Activated CD8-positive, alpha-beta T cell treated with anti-CD3 and anti-CD28 coated beads for 36 hours (primary cell): ENCODE measurements around the gene YJEFN3. TPM values are rescaled to one million over a fixed set of nuclear protein-coding genes. Genes with fewer than 3 reads are reported as not detected.

Experiments
- ATAC-seq: fragments of 200-7000 bp; cut with Tn5 transposase; one replicate; pipeline ENCODE4 v1.10.0; 2021; ENCODE audit warnings: mild to moderate bottlenecking, moderate library complexity
- CTCF ChIA-PET: fragments of 350-600 bp; sonication (Branson Sonifier 250); formaldehyde crosslinking; loops from one replicate; lab custom pipeline; 2021; ENCODE audit warnings: antibody characterized with exemption; lab: Charles Lee
- POLR2A ChIA-PET: fragments of 350-600 bp; sonication (Branson Sonifier 250); formaldehyde crosslinking; loops from one replicate; lab custom pipeline; 2021; ENCODE audit warnings: antibody characterized with exemption; lab: Charles Lee
- DNase-seq: peaks from one replicate; pipeline ENCODE4 v3.0.0-alpha.2; 2020
- H3K27ac Mint-ChIP-seq: one replicate; pipeline ENCODE4 v1.8.0; 2021; ENCODE audit warnings: mild to moderate bottlenecking, mixed read lengths
- H3K27me3 Mint-ChIP-seq: one replicate; pipeline ENCODE4 v1.8.0; 2021; ENCODE audit warnings: mixed read lengths
- H3K36me3 Mint-ChIP-seq: one replicate; pipeline ENCODE4 v1.8.0; 2021; ENCODE audit warnings: low read depth, mixed read lengths
- H3K4me1 Mint-ChIP-seq: one replicate; pipeline ENCODE4 v1.8.0; 2021; ENCODE audit warnings: low read depth, mixed read lengths
- H3K4me3 Mint-ChIP-seq: one replicate; pipeline ENCODE4 v1.8.0; 2021; ENCODE audit warnings: mild to moderate bottlenecking, moderate library complexity, mixed read lengths
- H3K9me3 Mint-ChIP-seq: one replicate; pipeline ENCODE4 v1.8.0; 2021; ENCODE audit warnings: mixed read lengths
- CTCF ChIP-seq: fragments of 200-600 bp; IDR thresholded peaks from one replicate; pipeline ENCODE4 v1.8.0; 2022; ENCODE audit warnings: antibody characterized with exemption, mild to moderate bottlenecking
- intact Hi-C: fragments of 100-400 bp; cut with micrococcal nuclease; formaldehyde crosslinking; loops from one replicate; pipeline ENCODE4 v1.10.0; 2022
- total RNA-seq, 2 experiments: library from RNA; stranded (reverse); gene quantifications; one replicate each; pipeline ENCODE4 v1.2.3, GENCODE V29; 2021

The YJEFN3 gene
- total RNA-seq, 2 experiments from 2014 or later: 7.4 to 8.1 TPM

GRCh38 chr19:19551853-19552192, 23.1 kb downstream of the YJEFN3 start:
- intact Hi-C loops: no loop called here

GRCh38 chr19:19552798-19553197, 24.1 kb downstream of the YJEFN3 start:
- DNase-seq (peak; percentile 47), ATAC-seq (peak; percentile 61)
- POLR2A ChIA-PET: no interaction called here
- no peaks in the 10 kb centered on the region for H3K4me1 Mint-ChIP-seq
- peak; percentile 44 for TF ChIP-seq CTCF
- H3K27me3 Mint-ChIP-seq: no peaks in the 10 kb centered on the region
- peaks cover 2% of the 10 kb centered on the region for H3K9me3 Mint-ChIP-seq
- no peaks in the 10 kb centered on the region for H3K36me3 Mint-ChIP-seq
- CTCF ChIA-PET: interaction anchor here (0.8 to 9.0 kb wide), 19 partner anchors 9 to 365 kb away, joined by 3 to 111 read pairs (median 5); no protein-coding TSS in a partner anchor
- no peak overlapping the region for H3K27ac Mint-ChIP-seq
- H3K4me3 Mint-ChIP-seq: no peak overlapping the region
- intact Hi-C loops: no loop called here

More at GRCh38 chr19:19551853-19552192, 23.1 kb downstream of the YJEFN3 start:
- ATAC-seq (no peak), DNase-seq (no peak)
- no peaks in the 10 kb centered on the region for H3K27me3 Mint-ChIP-seq
- H3K4me1 Mint-ChIP-seq: no peaks in the 10 kb centered on the region
- no peak overlapping the region for H3K4me3 Mint-ChIP-seq
- no peak overlapping the region for H3K27ac Mint-ChIP-seq
- ChIA-PET POLR2A (interaction anchor here (0.9 kb wide), 1 partner anchor 13 kb away, joined by 5 read pairs; no protein-coding TSS in a partner anchor), CTCF (interaction anchor here (0.5 to 9.0 kb wide), 11 partner anchors 11 to 364 kb away, joined by 3 to 111 read pairs (median 3); no protein-coding TSS in a partner anchor)
- peaks cover 2% of the 10 kb centered on the region for H3K9me3 Mint-ChIP-seq
- no peak for TF ChIP-seq CTCF
- H3K36me3 Mint-ChIP-seq: no peaks in the 10 kb centered on the region

- DNase-seq (no peak), ATAC-seq (no peak)
- Mint-ChIP-seq H3K27ac (no peak overlapping the region), H3K27me3 (no peaks in the 10 kb centered on the region), H3K4me3 (no peak overlapping the region), H3K9me3 (peaks cover 2% of the 10 kb centered on the region), H3K36me3 (no peaks in the 10 kb centered on the region), H3K4me1 (no peaks in the 10 kb centered on the region)
- TF ChIP-seq CTCF: no peak
- CTCF ChIA-PET: interaction anchor here (0.6 to 9.0 kb wide), 45 partner anchors 7 to 407 kb away, joined by 3 to 111 read pairs (median 5); partner anchors contain the start of genes CILP2, GMIP, LPAR2 and ZNF93
- POLR2A ChIA-PET: interaction anchor here (0.7 kb wide), 1 partner anchor 22 kb away, joined by 3 read pairs; no protein-coding TSS in a partner anchor
- intact Hi-C loops: no loop called here
Observed at GRCh38 chr19:19553670-19554069, 25.0 kb downstream of the YJEFN3 start.

- ATAC-seq (peak; percentile 80), DNase-seq (peak; percentile 76)
- ChIA-PET CTCF (interaction anchor here (0.6 to 9.0 kb wide), 46 partner anchors 8 to 406 kb away, joined by 3 to 111 read pairs (median 4); partner anchors contain the start of genes CILP2, GMIP, LPAR2 and ZNF93), POLR2A (interaction anchor here (0.7 kb wide), 1 partner anchor 23 kb away, joined by 3 read pairs; no protein-coding TSS in a partner anchor)
- Mint-ChIP-seq H3K4me1 (no peaks in the 10 kb centered on the region), H3K9me3 (peaks cover 2% of the 10 kb centered on the region), H3K4me3 (no peak overlapping the region), H3K36me3 (no peaks in the 10 kb centered on the region), H3K27ac (no peak overlapping the region), H3K27me3 (no peaks in the 10 kb centered on the region)
- intact Hi-C loops: no loop called here
- peak; percentile 94 for TF ChIP-seq CTCF
Observed at GRCh38 chr19:19554074-19555023, 25.6 kb downstream of the YJEFN3 start.
